Epithelial cell of esophagus (primary cell): Measurements from ENCODE around the gene ATAD2B.
"Not testable (repeated sequence)": the region's sequence is repeated elsewhere in the genome, so short reads cannot be mapped to it uniquely, and the experiment has no call there.

Source experiments
- DNase-seq: peaks from one replicate; pipeline ENCODE4 v3.0.0; 2010; ENCODE audit warnings: low read depth
- H3K4me3 ChIP-seq: 2 replicates; pipeline ENCODE4 v1.5.1; 2011; ENCODE audit warnings: mild to moderate bottlenecking, low read length, control low read depth
- TF ChIP-seq, protein P1 (sequence below): IDR thresholded peaks from 2 replicates; pipeline ENCODE4 v1.5.1; 2011; ENCODE audit warnings: low read depth, mild to moderate bottlenecking, low read length, control low read depth, inconsistent platforms; ENCODE audit not compliant: insufficient read depth; ENCODE audit errors: missing control alignments

ATAD2B gene

DNA sequence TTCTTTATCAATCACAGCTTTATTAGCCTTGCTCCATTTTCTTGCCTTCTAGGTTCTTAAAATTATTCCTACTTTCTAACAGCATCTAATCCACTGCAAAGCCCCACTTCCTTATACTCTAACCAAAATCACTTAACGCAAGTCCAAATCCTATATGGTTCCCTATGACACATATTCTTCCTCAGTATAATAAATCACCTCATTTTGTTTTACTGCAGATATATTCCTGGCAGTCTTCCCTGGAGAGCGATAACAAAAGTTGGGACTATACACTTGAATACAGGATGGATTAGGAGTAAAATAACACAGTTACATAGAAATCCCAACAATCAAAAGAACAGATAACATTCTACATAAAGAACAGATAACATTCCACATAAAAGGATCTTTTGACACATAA is 144.8 kb downstream of the ATAD2B start:
- TF ChIP-seq, protein P1, sequence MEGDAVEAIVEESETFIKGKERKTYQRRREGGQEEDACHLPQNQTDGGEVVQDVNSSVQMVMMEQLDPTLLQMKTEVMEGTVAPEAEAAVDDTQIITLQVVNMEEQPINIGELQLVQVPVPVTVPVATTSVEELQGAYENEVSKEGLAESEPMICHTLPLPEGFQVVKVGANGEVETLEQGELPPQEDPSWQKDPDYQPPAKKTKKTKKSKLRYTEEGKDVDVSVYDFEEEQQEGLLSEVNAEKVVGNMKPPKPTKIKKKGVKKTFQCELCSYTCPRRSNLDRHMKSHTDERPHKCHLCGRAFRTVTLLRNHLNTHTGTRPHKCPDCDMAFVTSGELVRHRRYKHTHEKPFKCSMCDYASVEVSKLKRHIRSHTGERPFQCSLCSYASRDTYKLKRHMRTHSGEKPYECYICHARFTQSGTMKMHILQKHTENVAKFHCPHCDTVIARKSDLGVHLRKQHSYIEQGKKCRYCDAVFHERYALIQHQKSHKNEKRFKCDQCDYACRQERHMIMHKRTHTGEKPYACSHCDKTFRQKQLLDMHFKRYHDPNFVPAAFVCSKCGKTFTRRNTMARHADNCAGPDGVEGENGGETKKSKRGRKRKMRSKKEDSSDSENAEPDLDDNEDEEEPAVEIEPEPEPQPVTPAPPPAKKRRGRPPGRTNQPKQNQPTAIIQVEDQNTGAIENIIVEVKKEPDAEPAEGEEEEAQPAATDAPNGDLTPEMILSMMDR = no peak
- H3K4me3 ChIP-seq = no peak overlapping the region
- no peak for DNase-seq

GRCh38 chr2:23780465-23780864 is 146.5 kb downstream of the ATAD2B start:
- H3K4me3 ChIP-seq = not testable (repeated sequence)

DNA sequence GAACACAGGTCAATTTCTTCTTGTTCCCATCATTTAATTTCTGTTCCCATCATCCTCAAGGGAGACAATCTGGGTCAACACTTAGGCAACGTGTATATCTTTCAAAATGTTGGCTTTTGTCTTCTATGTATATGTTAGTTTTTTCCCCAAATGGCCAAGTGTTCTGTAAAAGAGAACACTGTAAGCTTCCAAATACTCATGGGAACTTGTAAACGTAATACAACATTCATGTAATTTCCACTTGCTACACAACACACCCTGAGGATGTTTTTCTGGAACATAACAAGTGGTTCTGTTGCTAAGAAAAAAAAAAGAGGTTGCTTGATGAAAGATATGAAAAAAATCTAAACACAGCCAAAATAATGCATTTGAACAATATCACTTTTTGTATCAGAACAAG is 149.1 kb downstream of the ATAD2B start:
- H3K4me3 ChIP-seq = no peak overlapping the region
- TF ChIP-seq, protein P1 = no peak
- DNase-seq = no peak

More at GRCh38 chr2:23780465-23780864, 146.5 kb downstream of the ATAD2B start:
- not testable (repeated sequence) for DNase-seq

GRCh38 chr2:23776021-23776420 is 150.9 kb downstream of the ATAD2B start:
- H3K4me3 ChIP-seq = no peak overlapping the region
- TF ChIP-seq, protein P1 = no peak
- DNase-seq = peak; percentile 37

DNA sequence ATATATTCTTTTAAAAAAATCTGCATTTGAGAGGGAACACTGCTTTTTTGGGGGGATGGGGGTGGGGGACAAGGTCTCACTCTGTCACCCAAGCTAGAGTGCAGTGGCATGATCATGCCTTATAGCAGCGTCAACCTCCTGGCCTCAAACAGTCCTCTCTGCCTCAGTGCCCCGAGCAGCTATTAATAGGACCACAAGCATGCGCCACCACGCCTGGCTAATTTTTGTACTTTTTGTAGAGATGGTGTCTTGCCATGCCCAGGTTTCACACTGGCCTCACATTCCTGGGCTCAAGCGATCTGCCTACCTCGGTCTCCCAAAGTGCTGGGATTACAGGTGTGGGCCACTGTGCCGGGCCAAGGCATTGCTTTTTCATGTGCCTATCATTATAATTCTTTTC is 154.2 kb downstream of the ATAD2B start:
- DNase-seq = no peak
- no peak overlapping the region for H3K4me3 ChIP-seq
- TF ChIP-seq, protein P1 = no peak

- no peak overlapping the region for H3K4me3 ChIP-seq
- no peak for DNase-seq
- TF ChIP-seq, protein P1 = no peak
Observed at GRCh38 chr2:23772056-23772455, 154.9 kb downstream of the ATAD2B start.

- TF ChIP-seq, protein P1 = no peak
- DNase-seq = no peak
- no peak overlapping the region for H3K4me3 ChIP-seq
Observed at GRCh38 chr2:23769364-23769763, 157.6 kb downstream of the ATAD2B start.

- peak; percentile 72 for DNase-seq
- TF ChIP-seq, protein P1 = no peak
Observed at GRCh38 chr2:23767876-23768621, 158.9 kb downstream of the ATAD2B start.

More at GRCh38 chr2:23767876-23768621, 158.9 kb downstream of the ATAD2B start:
- no peak overlapping the region for H3K4me3 ChIP-seq
